IMR-90 (cell line): ENCODE measurements around the gene FBLN1. TPM values are rescaled to one million over a fixed set of nuclear protein-coding genes. Genes with fewer than 3 reads are reported as not detected.

Experiments used
- ATAC-seq: fragments of 200-7000 bp; cut with Tn5 transposase; 2 replicates; pipeline ENCODE4 v1.9.1; 2020; ENCODE audit warnings: low read depth, mild to moderate bottlenecking, moderate library complexity
- BruUV-seq: library from RNA; stranded (reverse); fragments of 400-500 nt; replicated peaks from 2 replicates; lab custom pipeline; 2021; lab: Mats Ljungman, UMichigan
- CTCF ChIA-PET: fragments of 300-600 bp; formaldehyde crosslinking; extraction: SDS; loops from one replicate; lab custom pipeline; 2021; ENCODE audit warnings: antibody characterized with exemption; lab: Yijun Ruan, JAX
- POLR2A ChIA-PET: fragments of 300-600 bp; sonication (Branson Sonifier 250); formaldehyde crosslinking; loops from one replicate; lab custom pipeline; 2022; ENCODE audit warnings: antibody characterized with exemption; ENCODE audit not compliant: unreplicated experiment; lab: Charles Lee
- DNase-seq: peaks from one replicate; pipeline ENCODE4 v3.0.0; 2013
- H2AFZ ChIP-seq: replicated peaks from 2 replicates; pipeline ENCODE3; 2013; ENCODE audit warnings: low read length, mild to moderate bottlenecking; ENCODE audit not compliant: poor library complexity
- H2AK5ac ChIP-seq: 2 replicates; pipeline ENCODE4 v1.6.1; 2013; ENCODE audit warnings: low read depth, low read length, inconsistent platforms
- H2AK9ac ChIP-seq: replicated peaks from 2 replicates; pipeline ENCODE3; 2013; ENCODE audit warnings: mild to moderate bottlenecking, low read depth, low read length, moderate library complexity; ENCODE audit not compliant: poor library complexity
- H2BK120ac ChIP-seq: 2 replicates; pipeline ENCODE4 v1.6.1; 2013; ENCODE audit warnings: low read depth, low read length, inconsistent platforms
- H2BK15ac ChIP-seq: 3 replicates; pipeline ENCODE4 v1.6.1; 2013; ENCODE audit warnings: low read depth, low read length, inconsistent platforms
- H2BK20ac ChIP-seq: 2 replicates; pipeline ENCODE4 v1.6.1; 2013; ENCODE audit warnings: low read depth, mild to moderate bottlenecking, inconsistent platforms, low read length, moderate library complexity
- H2BK5ac ChIP-seq: 2 replicates; pipeline ENCODE4 v1.6.1; 2013; ENCODE audit warnings: mild to moderate bottlenecking, low read depth, low read length, inconsistent platforms; ENCODE audit not compliant: poor library complexity, severe bottlenecking
- H3K14ac ChIP-seq: replicated peaks from 2 replicates; pipeline ENCODE4 v1.6.1; 2013; ENCODE audit warnings: low read depth, low read length, inconsistent platforms
- H3K18ac ChIP-seq: 2 replicates; pipeline ENCODE4 v1.6.1; 2013; ENCODE audit warnings: low read depth, low read length, control low read depth
- H3K23ac ChIP-seq: 2 replicates; pipeline ENCODE4 v1.6.1; 2013; ENCODE audit warnings: low read depth, low read length, inconsistent platforms
- H3K27ac ChIP-seq: 2 replicates; pipeline ENCODE4 v1.5.1; 2013; ENCODE audit warnings: mild to moderate bottlenecking, control low read depth, low read length; ENCODE audit not compliant: insufficient read depth
- H3K27me3 ChIP-seq: 2 replicates; pipeline ENCODE4 v1.6.1; 2013; ENCODE audit warnings: low read length; ENCODE audit not compliant: control insufficient read depth, insufficient read depth
- H3K36me3 ChIP-seq: 2 replicates; pipeline ENCODE4 v1.6.1; 2013; ENCODE audit warnings: low read length, mixed read lengths; ENCODE audit not compliant: control insufficient read depth, insufficient read depth
- H3K4ac ChIP-seq: 2 replicates; pipeline ENCODE4 v1.6.1; 2013; ENCODE audit warnings: low read depth, low read length, inconsistent platforms
- H3K4me1 ChIP-seq: 2 replicates; pipeline ENCODE4 v1.6.1; 2013; ENCODE audit warnings: low read length, mixed read lengths; ENCODE audit not compliant: control insufficient read depth, insufficient read depth
- H3K4me2 ChIP-seq: 2 replicates; pipeline ENCODE4 v1.6.1; 2013; ENCODE audit warnings: low read depth, mild to moderate bottlenecking, control low read depth, low read length, moderate library complexity
- H3K4me3 ChIP-seq: 2 replicates; pipeline ENCODE4 v1.5.1; 2013; ENCODE audit warnings: low read depth, mild to moderate bottlenecking, control low read depth, low read length, moderate library complexity; ENCODE audit not compliant: insufficient read depth
- H3K56ac ChIP-seq: 2 replicates; pipeline ENCODE4 v1.6.1; 2013; ENCODE audit warnings: low read length, inconsistent platforms; ENCODE audit not compliant: insufficient read depth; ENCODE audit errors: extremely low read depth
- H3K79me1 ChIP-seq, 2 experiments: 2 replicates each; pipeline ENCODE4 v1.6.1; 2013; ENCODE audit warnings: low read length in 2 of 2, inconsistent platforms in 1 of 2, low read depth in 1 of 2
- H3K9ac ChIP-seq: 2 replicates; pipeline ENCODE4 v1.6.1; 2013; ENCODE audit warnings: low read depth, low read length, control low read depth
- H3K9me1 ChIP-seq: 2 replicates; pipeline ENCODE4 v1.6.1; 2013; ENCODE audit warnings: low read length, inconsistent platforms; ENCODE audit not compliant: insufficient read depth
- H3K9me3 ChIP-seq: 2 replicates; pipeline ENCODE4 v1.6.1; 2013; ENCODE audit warnings: low read length; ENCODE audit not compliant: control insufficient read depth, insufficient read depth
- H4K20me1 ChIP-seq: 2 replicates; pipeline ENCODE4 v1.6.1; 2013; ENCODE audit warnings: low read length, inconsistent platforms; ENCODE audit not compliant: insufficient read depth
- H4K5ac ChIP-seq: 2 replicates; pipeline ENCODE4 v1.6.1; 2013; ENCODE audit warnings: mild to moderate bottlenecking, low read depth, low read length, control low read depth
- H4K8ac ChIP-seq, 2 experiments: 2 replicates each; pipeline ENCODE4 v1.6.1; 2013; ENCODE audit warnings: low read depth in 2 of 2, low read length in 2 of 2, control low read depth in 1 of 2, inconsistent platforms in 1 of 2
- H4K91ac ChIP-seq: 2 replicates; pipeline ENCODE4 v1.6.1; 2013; ENCODE audit warnings: low read depth, low read length, inconsistent platforms; ENCODE audit not compliant: insufficient read depth
- CEBPB ChIP-seq: IDR thresholded peaks from 2 replicates; pipeline ENCODE4 v1.6.1; 2012; ENCODE audit warnings: low read depth, low read length, improper control_type of control experiment
- MAZ ChIP-seq: IDR thresholded peaks from 2 replicates; pipeline ENCODE4 v1.6.1; 2012; ENCODE audit warnings: low read depth, mild to moderate bottlenecking, low read length, improper control_type of control experiment, moderate library complexity, borderline replicate concordance
- MXI1 ChIP-seq: IDR thresholded peaks from 2 replicates; pipeline ENCODE4 v1.6.1; 2012; ENCODE audit warnings: low read depth, mild to moderate bottlenecking, low read length, moderate library complexity, borderline replicate concordance
- NFE2L2 ChIP-seq: fragments of 150-350 bp; IDR thresholded peaks from 2 replicates; pipeline ENCODE4 v1.6.1; 2016; ENCODE audit warnings: low read depth, mild to moderate bottlenecking, low read length
- POLR2A ChIP-seq: IDR thresholded peaks from 2 replicates; pipeline ENCODE4 v1.6.1; 2012; ENCODE audit warnings: mild to moderate bottlenecking, low read depth, low read length
- RCOR1 ChIP-seq: IDR thresholded peaks from 2 replicates; pipeline ENCODE4 v1.6.1; 2012; ENCODE audit warnings: mild to moderate bottlenecking, low read length, improper control_type of control experiment; ENCODE audit not compliant: insufficient replicate concordance
- RFX5 ChIP-seq: IDR thresholded peaks from 2 replicates; pipeline ENCODE4 v1.8.0; 2012; ENCODE audit warnings: low read depth, mild to moderate bottlenecking, low read length, moderate library complexity
- WGBS, 2 experiments: methylation state at CpG; one replicate each; pipeline versions ENCODE4 v1.1.5 to v1.1.7; 2013; ENCODE audit warnings: missing lambda C conversion rate in 2 of 2; ENCODE audit not compliant: insufficient read length in 1 of 2; ENCODE audit errors: extremely low coverage in 2 of 2; 5-methylcytosine and 5-hydroxymethylcytosine counted together
- dilution Hi-C: fragments of 300-500 bp; cut with HindIII; formaldehyde crosslinking; loops from one replicate; pipeline ENCODE4 v1.14.3; 2018; ENCODE audit warnings: low sequenced_read_pairs; ENCODE audit not compliant: unreplicated experiment
- in situ Hi-C: fragments of 300-500 bp; cut with MboI; formaldehyde crosslinking; loops from 3 replicates; pipeline ENCODE4 v1.14.3; 2019; ENCODE audit warnings: low sequenced_read_pairs, inconsistent platforms, mixed read lengths
- intact Hi-C: fragments of 100-400 bp; cut with micrococcal nuclease; formaldehyde crosslinking; loops from 2 replicates; pipeline ENCODE4 v1.10.0; 2022
- microRNA-seq, 2 experiments: library from miRNA; stranded (forward) in 1 of 2; unstranded in 1 of 2; fragments of 10-50 nt in 1 of 2; fragments of <30 nt in 1 of 2; gene quantifications in 1 of 2; microRNA quantifications in 1 of 2; one replicate each; pipeline versions ENCODE3 to v1.1.0; 2013 to 2020; ENCODE audit not compliant: insufficient read depth in 1 of 2, insufficient read length in 1 of 2, unreplicated experiment in 1 of 2
- polyA plus RNA-seq, 3 experiments: library from polyadenylated mRNA; depleted of rRNA; stranded (reverse); fragments of >200 nt; gene quantifications; 2 replicates each; pipeline ENCODE4 v1.2.3, GENCODE V29; 2012; ENCODE audit warnings: low replicate concordance in 1 of 3
- small RNA-seq, 5 experiments: library from RNA; depleted of rRNA; stranded (forward); fragments of <200 nt; gene quantifications; one replicate each; pipeline ENCODE3, GENCODE V24; 2012
- total RNA-seq: library from RNA; depleted of rRNA; stranded (reverse); fragments of >200 nt; gene quantifications from 2 replicates; pipeline ENCODE4 v1.2.3, GENCODE V29; 2012; rRNA removed

Gene FBLN1
- total and polyA plus RNA-seq, 2 of the 4 experiments (the other 2 are of a cell fraction) = 11.3 to 87.9 TPM

GRCh38 chr22:45650721-45651120 is 148.0 kb downstream of the FBLN1 start:
- Histone ChIP-seq H3K9me1 (0 out of 2 replicates have a peak, but pooled peaks cover 5% of the 10 kb centered on the region), H4K8ac (no peak overlapping the region), H3K9me3 (peaks cover 1% of the 10 kb centered on the region; the same call in 1 of the 2 replicates), H3K9ac (no peak overlapping the region), H2BK120ac (no peak overlapping the region), H3K79me1 (no peaks in the 10 kb centered on the region), H3K27ac (no peak overlapping the region), H3K18ac (no peak overlapping the region), H3K23ac (no peak overlapping the region), H2AFZ (no peak overlapping the region), H4K91ac (no peak overlapping the region), H3K4me2 (no peak overlapping the region), H3K4me3 (no peak overlapping the region), H3K56ac (no peak overlapping the region), H3K27me3 (peaks cover 3% of the 10 kb centered on the region), H2BK20ac (no peak overlapping the region), H3K14ac (no peak overlapping the region), H2AK5ac (no peak overlapping the region), H4K20me1 (no peaks in the 10 kb centered on the region), H3K4ac (no peak overlapping the region), H3K36me3 (no peaks in the 10 kb centered on the region), H3K4me1 (peaks cover 2% of the 10 kb centered on the region; the same call in 1 of the 2 replicates), H2BK15ac (no peak overlapping the region), H4K5ac (no peak overlapping the region), H2BK5ac (no peak overlapping the region), H2AK9ac (no peak overlapping the region)
- intact Hi-C loops (no loop called here), in situ Hi-C loops (loop anchor here (10.0 kb wide), 1 partner anchor 194 kb away; no protein-coding TSS in a partner anchor), dilution Hi-C loops (no loop called here)
- ChIA-PET CTCF (no interaction called here), POLR2A (no interaction called here)
- TF ChIP-seq MAZ (no peak), NFE2L2 (no peak), RFX5 (no peak), POLR2A (no peak), MXI1 (no peak), RCOR1 (no peak), CEBPB (no peak)
- BruUV-seq = no TSS peak
- WGBS, 2 experiments = 92% methylated on average over 4 of the region's 12 CpGs; no CpG with 5 or more reads in 1 of the 2 experiments
- DNase-seq = no peak
- ATAC-seq = no peak

Small RNA genes lying within 50 kb of the gene (microRNA-seq; reads per million reads assigned to microRNA genes)
- gene RNU6-1161P (ENCODE audit: insufficient read depth, insufficient read length) = not detected

Small RNA genes lying within 50 kb of the gene (small RNA-seq; reads per million reads assigned to genes)
- gene RNU6-1161P = 0 reads per million in 5 experiments

Other genes starting within 250 kb of the FBLN1 start
- gene UPK3A, start 217.9 kb upstream of the FBLN1 start, total RNA-seq = not detected in 2 replicates
- not detected in 2 replicates for gene UPK3A, start 217.9 kb upstream of the FBLN1 start, polyA plus RNA-seq (2012; rRNA removed)
- 15.8 and 20.6 TPM in 2 replicates for gene FAM118A, start 192.9 kb upstream of the FBLN1 start, total RNA-seq
- 83.4 and 95.6 TPM in 2 replicates for gene FAM118A, start 192.9 kb upstream of the FBLN1 start, polyA plus RNA-seq (2012; rRNA removed)
- not detected in 2 replicates for gene SMC1B, start 89.3 kb upstream of the FBLN1 start, total RNA-seq
- gene SMC1B, start 89.3 kb upstream of the FBLN1 start, polyA plus RNA-seq (2012; rRNA removed) = not detected in 2 replicates
- gene RIBC2, start 89.2 kb upstream of the FBLN1 start, total RNA-seq = 0.28 and 0.36 TPM in 2 replicates
- gene RIBC2, start 89.2 kb upstream of the FBLN1 start, polyA plus RNA-seq (2012; rRNA removed) = 0.29 and 0.50 TPM in 2 replicates
- 116 and 119 TPM in 2 replicates for gene ATXN10, start 169.0 kb downstream of the FBLN1 start, total RNA-seq
- gene ATXN10, start 169.0 kb downstream of the FBLN1 start, polyA plus RNA-seq (2012; rRNA removed) = 197 and 231 TPM in 2 replicates